ENCODE data around the gene FAM174C. TPM values are rescaled to one million over a fixed set of nuclear protein-coding genes. Genes with fewer than 3 reads are reported as not detected.
A peak's percentile ranks its signal among the peaks of the same experiment; 100 is the strongest.

The FAM174C gene
- total and polyA plus RNA-seq, 5 donors = 15.9 to 25.3 (median 17.7) TPM

- Histone ChIP-seq H3K27ac (ENCODE audit: low read length) (peak overlapping the region; percentile 84), H3K4me1 (ENCODE audit: control insufficient read depth, insufficient read depth, low read length) (peaks cover 18% of the 10 kb centered on the region), H3K4me3 (ENCODE audit: low read length) (peak overlapping the region; percentile 24), H3K9me3 (ENCODE audit: control insufficient read depth, low read length) (no peaks in the 10 kb centered on the region), H3K27me3 (ENCODE audit: control insufficient read depth, insufficient read depth) (no peaks in the 10 kb centered on the region)
- intact Hi-C loops (cut with DNase I) = loop anchor here in 2 of 4 donors (2.0 kb wide), 1 partner anchor 22 kb away; no protein-coding TSS in a partner anchor
- DNase-seq (peak; percentile 93 to 96 (median 95)), ATAC-seq (peak; percentile 54 to 69)
- WGBS = 3% methylated on average over 84 of the region's 84 CpGs
Observed at GRCh38 chr19:1266129-1266915, 9.0 kb upstream of the FAM174C start.

- intact Hi-C loops (cut with DNase I) = loop anchor here in 2 of 4 donors (2.0 kb wide), 1 partner anchor 22 kb away; no protein-coding TSS in a partner anchor
- 1% methylated on average over 59 of the region's 59 CpGs for WGBS
- ATAC-seq (peak; percentile 13 to 19), DNase-seq (peak; percentile 75 to 94 (median 91))
- peaks cover 13% of the 10 kb centered on the region for H3K4me1 ChIP-seq (ENCODE audit: control insufficient read depth, insufficient read depth, low read length)
- H3K9me3 ChIP-seq (ENCODE audit: control insufficient read depth, low read length) = no peaks in the 10 kb centered on the region
- H3K27ac ChIP-seq (ENCODE audit: low read length) = peak overlapping the region; percentile 84
- H3K4me3 ChIP-seq (ENCODE audit: low read length) = peak overlapping the region; percentile 24
- H3K27me3 ChIP-seq (ENCODE audit: control insufficient read depth, insufficient read depth) = no peaks in the 10 kb centered on the region
Observed at GRCh38 chr19:1266916-1267476, 8.3 kb upstream of the FAM174C start.

GRCh38 chr19:1267477-1268225 lies 7.7 kb upstream of the FAM174C start:
- Histone ChIP-seq H3K27ac (ENCODE audit: low read length) (no peak overlapping the region), H3K27me3 (ENCODE audit: control insufficient read depth, insufficient read depth) (no peaks in the 10 kb centered on the region), H3K4me1 (ENCODE audit: control insufficient read depth, insufficient read depth, low read length) (peaks cover 11% of the 10 kb centered on the region), H3K4me3 (ENCODE audit: low read length) (no peak overlapping the region), H3K9me3 (ENCODE audit: control insufficient read depth, low read length) (no peaks in the 10 kb centered on the region)
- DNase-seq (peak; percentile 52 to 77 (median 69)), ATAC-seq (no peak)
- intact Hi-C loops (cut with DNase I) = loop anchor here in 2 of 4 donors (2.0 kb wide), 1 partner anchor 23 kb away; no protein-coding TSS in a partner anchor
- 28% methylated on average over 35 of the region's 35 CpGs for WGBS

- no peak overlapping the region for H3K4me3 ChIP-seq (ENCODE audit: low read length)
- H3K27me3 ChIP-seq (ENCODE audit: control insufficient read depth, insufficient read depth) = no peaks in the 10 kb centered on the region
- DNase-seq (peak in 2 of 3 donors; percentile 76 to 77), ATAC-seq (no peak)
- peaks cover 12% of the 10 kb centered on the region for H3K4me1 ChIP-seq (ENCODE audit: control insufficient read depth, insufficient read depth, low read length)
- H3K27ac ChIP-seq (ENCODE audit: low read length) = peak overlapping the region; percentile 40
- H3K9me3 ChIP-seq (ENCODE audit: control insufficient read depth, low read length) = no peaks in the 10 kb centered on the region
- intact Hi-C loops (cut with DNase I) = no loop called here
- WGBS = 48% methylated on average over 40 of the region's 40 CpGs
Observed at GRCh38 chr19:1268226-1269064, 6.9 kb upstream of the FAM174C start.

- peaks cover 14% of the 10 kb centered on the region for H3K4me1 ChIP-seq (ENCODE audit: control insufficient read depth, insufficient read depth, low read length)
- H3K4me3 ChIP-seq (ENCODE audit: low read length) = peak within 1 kb of the TSS; percentile 82
- WGBS = under 1% methylated on average over 50 of the region's 50 CpGs
- peak; percentile 68 to 81 for ATAC-seq
- intact Hi-C loops (cut with DNase I) = no loop called here
- H3K27ac ChIP-seq (ENCODE audit: low read length) = peak within 1 kb of the TSS; percentile 98
- no peaks in the 10 kb centered on the region for H3K27me3 ChIP-seq (ENCODE audit: control insufficient read depth, insufficient read depth)
- H3K9me3 ChIP-seq (ENCODE audit: control insufficient read depth, low read length) = no peaks in the 10 kb centered on the region
- peak; percentile 100 for DNase-seq
Observed at GRCh38 chr19:1269065-1269477, 6.3 kb upstream of the FAM174C start, which contains the start of gene CIRBP. CIRBP (plus strand) TSS chr19:1269332; CDS start chr19:1270934, 1,602 bp downstream.

- Histone ChIP-seq H3K4me1 (ENCODE audit: control insufficient read depth, insufficient read depth, low read length) (peaks cover 15% of the 10 kb centered on the region), H3K27me3 (ENCODE audit: control insufficient read depth, insufficient read depth) (no peaks in the 10 kb centered on the region), H3K27ac (ENCODE audit: low read length) (peak overlapping the region; percentile 98), H3K4me3 (ENCODE audit: low read length) (peak overlapping the region; percentile 82), H3K9me3 (ENCODE audit: control insufficient read depth, low read length) (no peaks in the 10 kb centered on the region)
- ATAC-seq = peak; percentile 11 to 34
- WGBS = under 1% methylated on average over 64 of the region's 64 CpGs
- peak; percentile 94 to 96 (median 95) for DNase-seq
- intact Hi-C loops (cut with DNase I) = no loop called here
Observed at GRCh38 chr19:1269478-1270212, 5.7 kb upstream of the FAM174C start.

- WGBS = 25% methylated on average over 8 of the region's 8 CpGs
- H3K27me3 ChIP-seq (ENCODE audit: control insufficient read depth, insufficient read depth) = no peaks in the 10 kb centered on the region
- intact Hi-C loops (cut with DNase I) = no loop called here
- peak overlapping the region; percentile 98 for H3K27ac ChIP-seq (ENCODE audit: low read length)
- no peaks in the 10 kb centered on the region for H3K9me3 ChIP-seq (ENCODE audit: control insufficient read depth, low read length)
- H3K4me3 ChIP-seq (ENCODE audit: low read length) = peak overlapping the region; percentile 82
- ATAC-seq = no peak
- no peak for DNase-seq
- peaks cover 17% of the 10 kb centered on the region for H3K4me1 ChIP-seq (ENCODE audit: control insufficient read depth, insufficient read depth, low read length)
Observed at GRCh38 chr19:1270213-1270853, 5.0 kb upstream of the FAM174C start.

- intact Hi-C loops (cut with DNase I) = no loop called here
- no peaks in the 10 kb centered on the region for H3K27me3 ChIP-seq (ENCODE audit: control insufficient read depth, insufficient read depth)
- H3K4me3 ChIP-seq (ENCODE audit: low read length) = peak overlapping the region; percentile 82
- WGBS = 55% methylated on average over 26 of the region's 26 CpGs
- DNase-seq = no peak
- no peaks in the 10 kb centered on the region for H3K9me3 ChIP-seq (ENCODE audit: control insufficient read depth, low read length)
- no peak for ATAC-seq
- peaks cover 16% of the 10 kb centered on the region for H3K4me1 ChIP-seq (ENCODE audit: control insufficient read depth, insufficient read depth, low read length)
- no peak overlapping the region for H3K27ac ChIP-seq (ENCODE audit: low read length)
Observed at GRCh38 chr19:1270854-1271527, 4.3 kb upstream of the FAM174C start.

Data from right cardiac atrium (tissue), 5 donors.